ENCODE data around the gene CKM.
"Not testable (repeated sequence)": the region's sequence is repeated elsewhere in the genome, so short reads cannot be mapped to it uniquely, and the experiment has no call there.

The CKM gene

GRCh38 chr19:45314708-45315245 is 7.9 kb downstream of the CKM start:
- Mint-ChIP-seq H3K27me3 (peaks cover 31% of the 10 kb centered on the region), H3K4me1 (ENCODE audit: low read depth) (no peaks in the 10 kb centered on the region), H3K36me3 (ENCODE audit: low read depth) (no peaks in the 10 kb centered on the region), H3K27ac (no peak overlapping the region), H3K9me3 (no peaks in the 10 kb centered on the region), H3K4me3 (no peak overlapping the region)

GRCh38 chr19:45312285-45312684 is 10.4 kb downstream of the CKM start:
- peaks cover 22% of the 10 kb centered on the region for H3K27me3 Mint-ChIP-seq
- H3K27ac Mint-ChIP-seq; H3K4me3 Mint-ChIP-seq; H3K36me3 Mint-ChIP-seq (ENCODE audit: low read depth); H3K4me1 Mint-ChIP-seq (ENCODE audit: low read depth); H3K9me3 Mint-ChIP-seq: not testable (repeated sequence)

DNA sequence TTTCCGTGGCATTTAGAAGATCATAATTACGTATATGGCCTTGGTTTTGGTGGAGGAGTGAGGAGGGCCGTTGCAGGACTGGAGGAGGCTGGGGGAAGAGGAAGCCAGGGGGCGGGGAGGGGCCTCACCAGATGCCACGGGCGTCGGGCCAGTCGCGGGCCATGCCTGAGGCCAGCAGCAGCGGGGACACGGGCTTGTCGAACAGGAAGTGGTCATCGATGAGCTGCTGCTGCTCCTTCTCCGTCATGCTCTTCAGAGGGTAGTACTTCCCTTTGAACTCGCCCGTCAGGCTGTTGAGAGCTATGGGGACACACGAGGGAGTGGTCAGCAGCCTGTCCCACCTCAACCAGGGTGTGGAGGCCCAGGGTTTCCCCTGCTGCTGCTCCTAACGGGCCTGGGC is 11.1 kb downstream of the CKM start:
- no peaks in the 10 kb centered on the region for H3K36me3 Mint-ChIP-seq (ENCODE audit: low read depth)
- no peak overlapping the region for H3K27ac Mint-ChIP-seq
- H3K4me3 Mint-ChIP-seq = no peak overlapping the region

DNA sequence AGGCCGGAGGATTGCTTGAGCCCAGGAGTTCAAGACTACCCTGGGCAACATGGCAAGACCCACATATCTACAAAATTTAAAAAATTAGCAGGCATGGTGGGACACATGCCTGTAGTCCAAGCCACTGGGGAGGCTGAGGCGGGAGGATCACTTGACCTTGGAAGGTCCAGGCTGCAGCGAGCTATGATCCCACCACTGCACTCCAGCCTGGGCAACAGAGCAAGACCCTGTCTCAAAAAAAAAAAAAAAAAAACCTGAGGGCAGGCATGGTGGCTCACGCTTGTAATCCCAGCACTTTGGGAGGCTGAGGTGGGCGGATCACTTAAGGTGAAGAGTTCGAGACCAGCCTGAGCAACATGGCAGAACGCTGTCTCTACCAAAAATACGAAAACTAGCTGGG is 13.4 kb downstream of the CKM start:
- H3K9me3 Mint-ChIP-seq; H3K4me3 Mint-ChIP-seq; H3K27me3 Mint-ChIP-seq; H3K36me3 Mint-ChIP-seq (ENCODE audit: low read depth); H3K27ac Mint-ChIP-seq; H3K4me1 Mint-ChIP-seq (ENCODE audit: low read depth): not testable (repeated sequence)

More for the DNA sequence above, 11.1 kb downstream of the CKM start:
- Mint-ChIP-seq H3K9me3 (no peaks in the 10 kb centered on the region), H3K27me3 (peaks cover 17% of the 10 kb centered on the region), H3K4me1 (ENCODE audit: low read depth) (no peaks in the 10 kb centered on the region)

- Mint-ChIP-seq H3K36me3 (ENCODE audit: low read depth) (peaks cover 4% of the 10 kb centered on the region), H3K27ac (no peak overlapping the region), H3K27me3 (no peaks in the 10 kb centered on the region), H3K4me3 (no peak overlapping the region), H3K9me3 (no peaks in the 10 kb centered on the region), H3K4me1 (ENCODE audit: low read depth) (no peaks in the 10 kb centered on the region)
Measured at GRCh38 chr19:45307361-45307760, 15.3 kb downstream of the CKM start.

GRCh38 chr19:45306518-45307027 is 16.1 kb downstream of the CKM start:
- no peak overlapping the region for H3K4me3 Mint-ChIP-seq
- H3K36me3 Mint-ChIP-seq (ENCODE audit: low read depth) = peaks cover 4% of the 10 kb centered on the region
- H3K9me3 Mint-ChIP-seq = no peaks in the 10 kb centered on the region
- H3K27me3 Mint-ChIP-seq = no peaks in the 10 kb centered on the region
- no peak overlapping the region for H3K27ac Mint-ChIP-seq
- H3K4me1 Mint-ChIP-seq (ENCODE audit: low read depth) = no peaks in the 10 kb centered on the region

- H3K36me3 Mint-ChIP-seq (ENCODE audit: low read depth) = peaks cover 4% of the 10 kb centered on the region
- H3K4me3 Mint-ChIP-seq = no peak overlapping the region
- no peaks in the 10 kb centered on the region for H3K27me3 Mint-ChIP-seq
- no peak overlapping the region for H3K27ac Mint-ChIP-seq
- H3K9me3 Mint-ChIP-seq = no peaks in the 10 kb centered on the region
- H3K4me1 Mint-ChIP-seq (ENCODE audit: low read depth) = no peaks in the 10 kb centered on the region
Measured at GRCh38 chr19:45306040-45306439, 16.6 kb downstream of the CKM start.

- no peak overlapping the region for H3K4me3 Mint-ChIP-seq
- H3K27me3 Mint-ChIP-seq = no peaks in the 10 kb centered on the region
- H3K9me3 Mint-ChIP-seq = no peaks in the 10 kb centered on the region
- no peaks in the 10 kb centered on the region for H3K4me1 Mint-ChIP-seq (ENCODE audit: low read depth)
- H3K36me3 Mint-ChIP-seq (ENCODE audit: low read depth) = peaks cover 4% of the 10 kb centered on the region
- no peak overlapping the region for H3K27ac Mint-ChIP-seq
Measured at GRCh38 chr19:45305421-45305820, 17.3 kb downstream of the CKM start.

- Mint-ChIP-seq H3K27ac (no peak overlapping the region), H3K9me3 (no peaks in the 10 kb centered on the region), H3K4me3 (no peak overlapping the region)
Measured at GRCh38 chr19:45305007-45305406, 17.7 kb downstream of the CKM start.

GRCh38 chr19:45304141-45304926 is 18.3 kb downstream of the CKM start:
- Mint-ChIP-seq H3K4me3 (no peak overlapping the region), H3K9me3 (no peaks in the 10 kb centered on the region), H3K36me3 (ENCODE audit: low read depth) (peaks cover 10% of the 10 kb centered on the region), H3K27ac (no peak overlapping the region), H3K4me1 (ENCODE audit: low read depth) (no peaks in the 10 kb centered on the region), H3K27me3 (no peaks in the 10 kb centered on the region)

More at GRCh38 chr19:45305007-45305406, 17.7 kb downstream of the CKM start:
- peaks cover 8% of the 10 kb centered on the region for H3K36me3 Mint-ChIP-seq (ENCODE audit: low read depth)
- H3K27me3 Mint-ChIP-seq = no peaks in the 10 kb centered on the region
- no peaks in the 10 kb centered on the region for H3K4me1 Mint-ChIP-seq (ENCODE audit: low read depth)

DNA sequence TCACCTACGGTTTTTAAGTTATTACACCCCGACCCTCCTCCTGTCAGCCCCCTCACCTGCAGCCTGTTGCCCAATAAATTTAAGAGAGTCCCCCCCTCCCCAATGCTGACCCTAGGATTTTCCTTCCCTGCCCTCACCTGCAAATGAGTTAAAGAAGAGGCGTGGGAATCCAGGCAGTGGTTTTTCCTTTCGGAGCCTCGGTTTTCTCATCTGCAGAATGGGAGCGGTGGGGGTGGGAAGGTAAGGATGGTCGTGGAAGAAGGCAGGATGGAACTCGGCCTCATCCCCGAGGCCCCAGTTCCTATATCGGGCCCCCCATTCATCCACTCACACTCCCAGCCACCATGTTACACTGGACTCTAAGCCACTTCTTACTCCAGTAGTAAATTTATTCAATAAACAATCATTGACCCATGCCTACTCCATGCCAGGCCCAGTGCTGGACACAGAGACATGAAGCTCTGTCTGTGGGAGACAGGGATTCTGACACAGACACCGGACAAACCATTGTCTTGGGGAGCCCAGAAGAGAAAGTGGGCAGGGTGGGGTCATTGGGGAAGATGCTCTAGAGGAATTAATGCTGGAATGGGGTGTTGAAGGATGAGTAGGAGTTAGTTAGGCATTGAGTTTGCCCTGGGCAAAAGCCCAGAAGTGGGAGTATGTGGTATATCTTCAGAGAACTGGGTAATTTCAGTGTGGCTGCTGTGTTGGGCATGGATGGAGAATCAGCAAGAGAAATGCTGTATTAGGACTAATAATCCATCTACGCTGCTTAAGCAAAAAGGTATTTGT is 19.2 kb downstream of the CKM start:
- H3K4me3 Mint-ChIP-seq = no peak overlapping the region
- H3K27ac Mint-ChIP-seq = no peak overlapping the region
- H3K4me1 Mint-ChIP-seq (ENCODE audit: low read depth) = no peaks in the 10 kb centered on the region
- peaks cover 18% of the 10 kb centered on the region for H3K36me3 Mint-ChIP-seq (ENCODE audit: low read depth)
- H3K27me3 Mint-ChIP-seq = no peaks in the 10 kb centered on the region
- H3K9me3 Mint-ChIP-seq = no peaks in the 10 kb centered on the region

DNA sequence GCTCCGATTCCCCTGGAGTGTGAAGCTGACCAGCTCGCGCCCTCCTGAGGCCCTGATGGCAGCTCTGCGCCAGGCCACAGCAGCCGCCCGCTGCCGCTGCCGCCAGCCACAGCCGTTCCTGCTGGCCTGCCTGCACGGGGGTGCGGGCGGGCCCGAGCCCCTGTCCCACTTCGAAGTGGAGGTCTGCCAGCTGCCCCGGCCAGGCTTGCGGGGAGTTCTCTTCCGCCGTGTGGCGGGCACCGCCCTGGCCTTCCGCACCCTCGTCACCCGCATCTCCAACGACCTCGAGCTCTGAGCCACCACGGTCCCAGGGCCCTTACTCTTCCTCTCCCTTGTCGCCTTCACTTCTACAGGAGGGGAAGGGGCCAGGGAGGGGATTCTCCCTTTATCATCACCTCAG is 20.3 kb downstream of the CKM start:
- Mint-ChIP-seq H3K4me1 (ENCODE audit: low read depth) (no peaks in the 10 kb centered on the region), H3K27ac (no peak overlapping the region), H3K4me3 (no peak overlapping the region), H3K36me3 (ENCODE audit: low read depth) (peaks cover 21% of the 10 kb centered on the region), H3K9me3 (no peaks in the 10 kb centered on the region), H3K27me3 (no peaks in the 10 kb centered on the region)

GRCh38 chr19:45299719-45300118 is 23.0 kb downstream of the CKM start:
- H3K36me3 Mint-ChIP-seq (ENCODE audit: low read depth) = peaks cover 32% of the 10 kb centered on the region
- no peak overlapping the region for H3K4me3 Mint-ChIP-seq
- no peaks in the 10 kb centered on the region for H3K9me3 Mint-ChIP-seq
- no peaks in the 10 kb centered on the region for H3K27me3 Mint-ChIP-seq
- no peaks in the 10 kb centered on the region for H3K4me1 Mint-ChIP-seq (ENCODE audit: low read depth)
- H3K27ac Mint-ChIP-seq = no peak overlapping the region

- Mint-ChIP-seq H3K36me3 (ENCODE audit: low read depth) (peaks cover 39% of the 10 kb centered on the region), H3K4me3 (no peak overlapping the region), H3K27me3 (no peaks in the 10 kb centered on the region), H3K4me1 (ENCODE audit: low read depth) (peaks cover 8% of the 10 kb centered on the region), H3K27ac (no peak overlapping the region), H3K9me3 (no peaks in the 10 kb centered on the region)
Measured at GRCh38 chr19:45298264-45298663, 24.4 kb downstream of the CKM start.

DNA sequence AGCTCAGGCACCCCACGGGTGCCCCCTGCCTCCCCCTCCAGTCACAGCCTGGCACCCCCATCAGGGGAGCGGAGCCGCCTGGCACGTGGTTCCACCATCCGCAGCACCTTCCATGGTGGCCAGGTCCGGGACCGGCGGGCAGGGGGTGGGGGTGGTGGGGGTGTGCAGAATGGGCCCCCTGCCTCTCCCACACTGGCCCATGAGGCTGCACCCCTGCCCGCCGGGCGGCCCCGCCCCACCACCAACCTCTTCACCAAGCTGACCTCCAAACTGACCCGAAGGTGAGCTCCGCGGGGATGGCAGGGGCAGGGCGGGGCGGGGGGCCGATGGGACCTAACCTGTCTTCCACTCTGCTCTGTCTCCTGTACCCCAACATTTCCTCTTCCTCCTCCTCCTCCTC is 25.0 kb downstream of the CKM start:
- Mint-ChIP-seq H3K27ac (no peak overlapping the region), H3K4me1 (ENCODE audit: low read depth) (peaks cover 8% of the 10 kb centered on the region), H3K4me3 (no peak overlapping the region), H3K36me3 (ENCODE audit: low read depth) (peaks cover 42% of the 10 kb centered on the region), H3K9me3 (no peaks in the 10 kb centered on the region), H3K27me3 (no peaks in the 10 kb centered on the region)
